ENCODE results near the gene ST6GAL1. TPM values are rescaled to one million over a fixed set of nuclear protein-coding genes. Genes with fewer than 3 reads are reported as not detected.
"Not testable (repeated sequence)": the region's sequence is repeated elsewhere in the genome, so short reads cannot be mapped to it uniquely, and the experiment has no call there.

ST6GAL1 gene
- total RNA-seq, 4 donors from 2014 or later: 74.8 to 189 (median 113) TPM

GRCh38 chr3:186967686-186968085 lies 37.4 kb downstream of the ST6GAL1 start:
- Histone ChIP-seq H3K36me3 (peaks cover 0 to 12% of the 10 kb centered on the region in 2 donors), H3K4me1 (peaks cover 27 to 39% of the 10 kb centered on the region in 2 donors), H3K27ac (peak overlapping the region in 2 of 3 donors; percentile 44 to 70), H3K27me3 (no peaks in the 10 kb centered on the region), H3K9me3 (no peaks in the 10 kb centered on the region), H3K4me3 (replicated peaks in 1 of 3) (no peak overlapping the region)
- TF ChIP-seq POLR2A (IDR thresholded peaks at IDR 0.05) (no peak), CTCF (IDR thresholded peaks at IDR 0.05) (no peak)
- intact Hi-C loops (cut with DNase I): no loop called here
- 58 to 69% methylated on average over 7 of the region's 7 CpGs for WGBS, 2 donors
- peak in 1 of 2 donors; percentile 11 for DNase-seq

GRCh38 chr3:186969607-186970006 lies 39.3 kb downstream of the ST6GAL1 start:
- WGBS, 2 donors: 73% methylated on average over 7 of the region's 7 CpGs
- Histone ChIP-seq H3K4me1 (peaks cover 17 to 29% of the 10 kb centered on the region in 2 donors), H3K9me3 (no peaks in the 10 kb centered on the region), H3K27ac (peak overlapping the region in 2 of 3 donors; percentile 91 to 92), H3K27me3 (no peaks in the 10 kb centered on the region), H3K4me3 (replicated peaks in 1 of 3) (no peak overlapping the region), H3K36me3 (peaks cover 0 to 12% of the 10 kb centered on the region in 2 donors)
- no peak for TF ChIP-seq POLR2A (IDR thresholded peaks at IDR 0.05)
- no peak for DNase-seq
- intact Hi-C loops (cut with DNase I): no loop called here

GRCh38 chr3:186971106-186971505 lies 40.8 kb downstream of the ST6GAL1 start:
- H3K9me3 ChIP-seq; intact Hi-C loops (cut with DNase I); H3K4me3 ChIP-seq (replicated peaks in 1 of 3); H3K27me3 ChIP-seq: not testable (repeated sequence)
- peak overlapping the region in 2 of 3 donors; percentile 91 to 92 for H3K27ac ChIP-seq
- peaks cover 13 to 32% of the 10 kb centered on the region in 2 donors for H3K4me1 ChIP-seq
- WGBS, 2 donors: 91 to 95% methylated on average over 10 of the region's 10 CpGs
- peaks cover 0 to 12% of the 10 kb centered on the region in 2 donors for H3K36me3 ChIP-seq
- DNase-seq: peak in 1 of 2 donors; percentile 18

- H3K4me1 ChIP-seq: peaks cover 16 to 36% of the 10 kb centered on the region in 2 donors
- no peak overlapping the region for H3K4me3 ChIP-seq (replicated peaks in 1 of 3)
- WGBS, 2 donors: 35 to 53% methylated on average over 1 of the region's 1 CpG
- no peaks in the 10 kb centered on the region for H3K9me3 ChIP-seq
- peaks cover 0 to 12% of the 10 kb centered on the region in 2 donors for H3K36me3 ChIP-seq
- no peaks in the 10 kb centered on the region for H3K27me3 ChIP-seq
- DNase-seq: peak; percentile 77 to 85
- intact Hi-C loops (cut with DNase I): no loop called here
- TF ChIP-seq POLR2A (IDR thresholded peaks at IDR 0.05) (no peak), CTCF (IDR thresholded peaks at IDR 0.05) (no peak)
- H3K27ac ChIP-seq: peak overlapping the region in 2 of 3 donors; percentile 91 to 92
Measured at GRCh38 chr3:186971578-186971977, 41.3 kb downstream of the ST6GAL1 start.

GRCh38 chr3:186973702-186974101 lies 43.4 kb downstream of the ST6GAL1 start:
- no peak for DNase-seq
- peak overlapping the region in 1 of 3 donors; percentile 7 for H3K27ac ChIP-seq
- TF ChIP-seq POLR2A (IDR thresholded peaks at IDR 0.05): no peak
- no peak for TF ChIP-seq CTCF (IDR thresholded peaks at IDR 0.05)
- no peaks in the 10 kb centered on the region for H3K36me3 ChIP-seq
- intact Hi-C loops (cut with DNase I): no loop called here
- H3K9me3 ChIP-seq: no peaks in the 10 kb centered on the region
- 95 to 96% methylated on average over 7 of the region's 7 CpGs for WGBS, 2 donors
- peaks cover 29 to 57% of the 10 kb centered on the region in 2 donors for H3K4me1 ChIP-seq
- no peak overlapping the region for H3K4me3 ChIP-seq (replicated peaks in 1 of 3)
- H3K27me3 ChIP-seq: no peaks in the 10 kb centered on the region

GRCh38 chr3:186974824-186975313 lies 44.5 kb downstream of the ST6GAL1 start:
- Histone ChIP-seq H3K4me3 (replicated peaks in 1 of 3) (no peak overlapping the region), H3K4me1 (peaks cover 29 to 57% of the 10 kb centered on the region in 2 donors), H3K36me3 (no peaks in the 10 kb centered on the region), H3K27me3 (no peaks in the 10 kb centered on the region), H3K27ac (peak overlapping the region in 2 of 3 donors; percentile 95 to 97), H3K9me3 (no peaks in the 10 kb centered on the region)
- no peak for DNase-seq
- TF ChIP-seq POLR2A (IDR thresholded peaks at IDR 0.05): no peak
- no peak for TF ChIP-seq CTCF (IDR thresholded peaks at IDR 0.05)
- intact Hi-C loops (cut with DNase I): no loop called here
- WGBS, 2 donors: 92 to 95% methylated on average over 9 of the region's 9 CpGs
